ENCODE results near the gene PDE4D. TPM values are rescaled to one million over a fixed set of nuclear protein-coding genes. Genes with fewer than 3 reads are reported as not detected.

Gene PDE4D
- total and polyA plus RNA-seq, 10 of the 15 experiments (the other 5 are each of a cell fraction or from before 2014, with no cell fraction given) = 0.87 to 4.1 (median 2.2) TPM

- ChIA-PET CTCF (no interaction called here), SMC1A (ENCODE audit: uncharacterized antibody, unreplicated experiment) (no interaction called here), RAD21 (ENCODE audit: unreplicated experiment) (no interaction called here), POLR2A (no interaction called here)
- FAIRE-seq (no peak), ATAC-seq (no peak), DNase-seq (ENCODE audit: low read depth, low spot score) (no peak)
- TF ChIP-seq STAT1 (conservative IDR thresholded peaks at IDR 0.05) = no peak
- no peak for TF ChIP-seq RB1 (IDR thresholded peaks at IDR 0.05; ENCODE audit: borderline replicate concordance)
- no peak for TF ChIP-seq ZNF687 (IDR thresholded peaks at IDR 0.05)
- no peak for TF ChIP-seq KDM1A (IDR thresholded peaks at IDR 0.05; ENCODE audit: borderline replicate concordance)
- no peak for TF ChIP-seq SRF (IDR thresholded peaks at IDR 0.05; ENCODE audit: low read depth in 2 of 2, low read length in 2 of 2)
- no peak for TF ChIP-seq NRF1 (conservative IDR thresholded peaks at IDR 0.05; ENCODE audit: low read depth, low read length)
- no peak for TF ChIP-seq IRF4 (IDR thresholded peaks at IDR 0.05; ENCODE audit: low read depth, low read length)
- no peak for TF ChIP-seq BCL11A (IDR thresholded peaks at IDR 0.05; ENCODE audit: low read depth, low read length)
- Histone ChIP-seq H3K27me3 (replicated peaks in 1 of 2; ENCODE audit: control insufficient read depth in 2 of 2, insufficient read depth in 2 of 2, low read length in 1 of 2) (no peaks in the 10 kb centered on the region), H3K4me2 (ENCODE audit: control insufficient read depth, insufficient read depth) (no peak overlapping the region), H3K27ac (ENCODE audit: control insufficient read depth, insufficient read depth) (no peak overlapping the region), H3K36me3 (ENCODE audit: control insufficient read depth in 2 of 2, insufficient read depth in 2 of 2, low read length in 1 of 2) (no peaks in the 10 kb centered on the region), H3K9ac (ENCODE audit: control insufficient read depth, insufficient read depth, low read length) (no peak overlapping the region), H3K4me1 (ENCODE audit: control insufficient read depth, insufficient read depth, low read length) (no peaks in the 10 kb centered on the region), H3K4me3 (no peak overlapping the region), H3K9me3 (replicated peaks; ENCODE audit: control insufficient read depth, insufficient read depth, low read length) (no peaks in the 10 kb centered on the region), H4K20me1 (ENCODE audit: control insufficient read depth, insufficient read depth) (no peaks in the 10 kb centered on the region), H2AFZ (ENCODE audit: control insufficient read depth, low read depth, low read length) (no peak overlapping the region), H3K79me2 (ENCODE audit: control insufficient read depth, insufficient read depth, low read length) (no peaks in the 10 kb centered on the region)
- intact Hi-C loops (cut with micrococcal nuclease; ENCODE audit: unreplicated experiment) = no loop called here
- WGBS (ENCODE audit: insufficient coverage, insufficient replicate concordance, low lambda C conversion rate, missing lambda C conversion rate) = 24% methylated on average over 1 of the region's 1 CpG
- no TSS peak for BruUV-seq (replicated peaks)
- in situ Hi-C loops (cut with MboI) = no loop called here
Observed at GRCh38 chr5:59259237-59259636, 634.3 kb downstream of the PDE4D start.

Measured in GM12878 (cell line).